ENCODE measurements around the gene PLEK.

PLEK gene

DNA sequence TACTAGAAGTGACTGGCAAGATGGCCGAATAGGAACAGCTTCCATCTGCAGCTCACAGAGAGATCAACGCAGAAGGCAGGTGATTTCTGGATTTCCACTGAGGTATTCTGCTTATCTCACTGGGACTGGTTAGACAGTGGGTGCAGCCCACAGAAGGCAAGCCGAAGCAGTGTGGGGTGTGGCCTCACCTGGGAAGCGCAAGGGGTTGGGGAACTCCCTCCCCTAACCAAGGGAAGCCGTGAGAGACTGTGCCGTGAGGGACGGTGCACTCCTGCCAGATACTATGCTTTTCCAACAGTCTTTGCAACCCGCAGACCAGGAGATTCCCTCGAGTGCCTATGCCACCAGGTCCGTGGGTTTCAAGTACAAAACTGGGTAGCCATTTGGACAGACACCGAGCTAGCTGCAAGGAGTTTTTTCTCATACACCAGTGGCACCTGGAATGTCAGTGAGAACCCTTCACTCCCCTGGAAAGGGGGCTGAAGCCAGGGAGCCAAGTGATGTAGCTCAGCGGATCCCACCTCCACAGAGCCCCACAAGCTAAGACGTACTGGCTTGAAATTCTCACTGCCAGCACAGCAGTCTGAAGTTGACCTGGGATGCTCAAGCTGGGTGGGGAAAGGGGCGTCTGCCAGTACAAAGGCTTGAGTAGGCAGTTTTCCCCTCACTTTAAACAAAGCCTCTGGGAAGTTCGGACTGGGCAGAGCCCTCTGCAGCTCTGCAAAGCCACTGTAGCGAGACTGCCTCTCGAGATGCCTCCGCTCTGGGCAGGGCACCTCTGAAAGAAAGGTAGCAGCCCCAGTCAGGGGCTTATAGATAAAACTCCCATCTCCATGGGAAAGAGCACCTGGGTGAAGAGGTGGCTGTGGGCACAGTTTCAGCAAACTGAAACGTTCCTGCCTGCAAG is 40.1 kb downstream of the PLEK start:
- Histone ChIP-seq H3K4me3 (ENCODE audit: low read length) (no peak overlapping the region), H3K4me1 (ENCODE audit: control insufficient read depth, insufficient read depth, low read length) (no peaks in the 10 kb centered on the region), H3K9me3 (ENCODE audit: control insufficient read depth, low read length) (peaks cover 7% of the 10 kb centered on the region), H3K27me3 (replicated peaks; ENCODE audit: control insufficient read depth, insufficient read depth, low read length) (peaks cover 14% of the 10 kb centered on the region), H3K36me3 (ENCODE audit: control insufficient read depth, insufficient read depth, low read length, severe bottlenecking) (no peaks in the 10 kb centered on the region), H3K9ac (ENCODE audit: low read length) (no peak overlapping the region)
- DNase-seq (ENCODE audit: low read depth): no peak

DNA sequence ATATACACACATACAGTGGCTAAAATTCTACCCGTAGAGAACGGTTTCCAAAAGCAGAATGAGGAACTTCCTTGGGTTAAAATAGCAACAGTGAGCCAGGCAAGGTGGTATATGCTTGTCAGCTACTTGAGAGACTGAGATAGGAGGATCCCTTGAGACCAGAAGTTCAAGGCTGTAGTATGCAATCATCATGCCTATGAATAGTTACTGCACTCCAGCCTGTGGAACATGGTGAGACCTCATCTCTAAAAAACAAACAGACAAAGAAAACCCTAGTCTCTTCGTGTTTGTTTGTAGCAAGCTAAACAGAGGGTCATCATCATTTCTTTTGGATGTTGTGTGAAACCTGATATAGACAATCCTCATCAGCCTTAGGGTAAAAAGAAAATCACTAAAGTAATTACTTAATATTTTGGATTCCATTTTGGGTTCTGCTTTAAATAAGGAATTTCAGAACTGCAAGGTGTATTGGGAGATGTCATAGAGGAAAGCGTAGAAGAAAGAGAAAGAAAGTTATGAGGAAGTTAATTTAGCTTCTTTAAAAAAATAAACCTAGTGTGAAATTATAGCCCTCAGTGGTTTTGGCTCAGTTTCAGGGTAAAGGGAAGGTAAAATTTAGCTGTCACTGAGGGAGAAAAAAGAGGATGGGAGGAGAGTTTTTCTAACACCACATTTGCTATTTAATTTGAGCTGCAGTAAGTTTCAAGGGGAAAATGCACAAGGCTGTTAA is 46.5 kb downstream of the PLEK start:
- Histone ChIP-seq H3K36me3 (ENCODE audit: control insufficient read depth, insufficient read depth, low read length, severe bottlenecking) (no peaks in the 10 kb centered on the region), H3K9ac (ENCODE audit: low read length) (no peak overlapping the region), H3K4me1 (ENCODE audit: control insufficient read depth, insufficient read depth, low read length) (peaks cover 16% of the 10 kb centered on the region), H3K27me3 (replicated peaks; ENCODE audit: control insufficient read depth, insufficient read depth, low read length) (no peaks in the 10 kb centered on the region), H3K4me3 (ENCODE audit: low read length) (no peak overlapping the region), H3K9me3 (ENCODE audit: control insufficient read depth, low read length) (peaks cover 4% of the 10 kb centered on the region)
- no peak for DNase-seq (ENCODE audit: low read depth)

DNA sequence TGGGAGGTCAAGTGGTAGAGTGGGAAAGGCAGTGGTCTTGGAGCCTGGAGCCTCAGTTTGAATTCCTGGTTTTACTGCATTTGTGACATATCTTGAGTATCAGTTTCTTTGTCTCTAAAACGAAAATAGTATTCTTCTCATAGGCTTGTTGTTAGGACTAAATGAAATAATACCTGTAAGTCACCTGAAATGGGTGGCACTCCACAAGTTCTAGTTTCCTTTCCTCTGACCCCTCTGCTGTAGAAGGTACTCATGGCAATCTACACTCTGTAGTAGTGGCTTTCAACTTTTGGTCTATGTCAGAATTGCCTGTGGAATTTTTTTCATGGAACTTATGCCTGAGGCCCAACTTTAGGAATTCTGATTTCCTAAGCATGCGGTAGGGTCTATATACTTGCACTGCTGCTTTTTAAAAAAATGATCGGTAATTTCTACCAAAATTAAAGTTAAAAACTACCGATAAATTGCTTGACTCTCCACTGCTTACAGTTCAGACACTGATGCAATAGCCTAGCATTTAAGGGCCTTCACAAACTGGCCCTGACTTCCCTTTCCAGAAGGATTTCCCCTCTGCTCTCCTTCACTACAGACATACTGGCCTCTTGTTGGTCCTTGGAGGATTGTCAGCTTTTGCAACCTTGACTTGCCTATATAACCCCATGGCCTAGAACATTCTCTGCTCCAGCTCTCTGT is 47.2 kb downstream of the PLEK start:
- Histone ChIP-seq H3K36me3 (ENCODE audit: control insufficient read depth, insufficient read depth, low read length, severe bottlenecking) (no peaks in the 10 kb centered on the region), H3K4me1 (ENCODE audit: control insufficient read depth, insufficient read depth, low read length) (peaks cover 16% of the 10 kb centered on the region), H3K9ac (ENCODE audit: low read length) (no peak overlapping the region), H3K27me3 (replicated peaks; ENCODE audit: control insufficient read depth, insufficient read depth, low read length) (no peaks in the 10 kb centered on the region), H3K4me3 (ENCODE audit: low read length) (no peak overlapping the region), H3K9me3 (ENCODE audit: control insufficient read depth, low read length) (peaks cover 4% of the 10 kb centered on the region)
- no peak for DNase-seq (ENCODE audit: low read depth)

DNA sequence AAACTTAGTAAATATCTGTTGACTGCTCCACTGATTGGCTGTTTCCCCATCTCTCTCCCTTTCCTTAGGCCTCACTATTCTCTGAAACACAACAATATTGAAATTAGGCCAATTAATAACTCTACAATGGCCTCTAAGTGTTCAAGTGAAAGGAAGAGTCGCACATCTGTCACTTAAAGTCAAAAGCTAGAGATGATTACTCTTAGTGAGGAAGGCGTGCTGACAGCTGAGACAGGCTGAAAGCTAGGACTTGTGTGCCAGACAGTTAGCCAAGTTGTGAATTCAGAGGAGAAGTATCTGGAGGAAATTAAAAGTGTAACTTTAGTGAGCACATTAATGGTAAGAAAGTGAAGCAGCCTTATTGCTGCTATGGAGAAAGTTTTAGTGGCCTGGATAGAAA is 48.4 kb downstream of the PLEK start:
- Histone ChIP-seq H3K36me3 (ENCODE audit: control insufficient read depth, insufficient read depth, low read length, severe bottlenecking) (no peaks in the 10 kb centered on the region), H3K4me3 (ENCODE audit: low read length) (no peak overlapping the region), H3K4me1 (ENCODE audit: control insufficient read depth, insufficient read depth, low read length) (peaks cover 16% of the 10 kb centered on the region), H3K27me3 (replicated peaks; ENCODE audit: control insufficient read depth, insufficient read depth, low read length) (no peaks in the 10 kb centered on the region), H3K9ac (ENCODE audit: low read length) (no peak overlapping the region), H3K9me3 (ENCODE audit: control insufficient read depth, low read length) (no peaks in the 10 kb centered on the region)
- no peak for DNase-seq (ENCODE audit: low read depth)

DNA sequence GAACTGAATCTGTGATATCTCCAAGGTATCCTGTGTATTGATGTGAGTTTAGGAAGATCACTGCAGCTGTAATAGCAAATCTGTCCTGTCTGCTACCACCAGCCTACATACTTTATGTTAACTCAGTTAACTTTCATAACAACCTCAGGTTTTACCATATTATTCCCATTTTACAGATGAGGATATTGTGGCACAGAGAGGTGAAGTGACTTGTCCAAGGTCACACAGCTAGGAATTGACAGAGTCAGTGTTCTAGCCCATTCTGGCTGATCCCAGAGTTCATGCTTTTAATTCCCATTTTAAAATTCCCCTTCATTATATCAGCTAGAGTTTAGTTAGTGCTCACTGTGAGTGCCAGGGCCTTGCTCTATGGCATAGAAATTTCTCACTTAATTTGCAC is 49.4 kb downstream of the PLEK start:
- no peak for DNase-seq (ENCODE audit: low read depth)

DNA sequence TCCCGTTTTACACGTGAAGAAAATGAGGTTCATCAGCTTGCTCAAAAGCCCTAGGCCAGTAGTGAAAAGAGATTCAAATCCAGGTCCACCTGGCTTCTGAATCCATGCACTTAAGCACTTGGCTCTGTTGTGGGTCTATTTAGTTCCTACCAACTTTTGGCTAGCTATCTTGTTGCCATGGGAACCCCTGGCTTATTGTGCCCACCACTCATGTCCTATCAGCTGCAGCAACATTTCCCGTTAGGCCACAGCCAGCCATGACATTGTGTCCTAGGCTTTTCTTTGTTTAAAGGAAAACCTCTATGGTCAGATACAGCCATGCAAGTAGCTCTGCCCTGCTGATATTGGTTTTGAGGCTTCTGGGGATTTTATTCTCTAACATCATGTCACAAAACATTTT is 49.8 kb downstream of the PLEK start:
- no peak for DNase-seq (ENCODE audit: low read depth)
- H3K9me3 ChIP-seq (ENCODE audit: control insufficient read depth, low read length): no peaks in the 10 kb centered on the region
- peaks cover 2% of the 10 kb centered on the region for H3K27me3 ChIP-seq (replicated peaks; ENCODE audit: control insufficient read depth, insufficient read depth, low read length)
- no peak overlapping the region for H3K4me3 ChIP-seq (ENCODE audit: low read length)
- H3K4me1 ChIP-seq (ENCODE audit: control insufficient read depth, insufficient read depth, low read length): peaks cover 16% of the 10 kb centered on the region
- H3K36me3 ChIP-seq (ENCODE audit: control insufficient read depth, insufficient read depth, low read length, severe bottlenecking): no peaks in the 10 kb centered on the region
- no peak overlapping the region for H3K9ac ChIP-seq (ENCODE audit: low read length)

More for the DNA sequence above, 49.4 kb downstream of the PLEK start:
- Histone ChIP-seq H3K4me3 (ENCODE audit: low read length) (no peak overlapping the region), H3K9ac (ENCODE audit: low read length) (no peak overlapping the region), H3K27me3 (replicated peaks; ENCODE audit: control insufficient read depth, insufficient read depth, low read length) (no peaks in the 10 kb centered on the region), H3K36me3 (ENCODE audit: control insufficient read depth, insufficient read depth, low read length, severe bottlenecking) (no peaks in the 10 kb centered on the region), H3K4me1 (ENCODE audit: control insufficient read depth, insufficient read depth, low read length) (peaks cover 16% of the 10 kb centered on the region), H3K9me3 (ENCODE audit: control insufficient read depth, low read length) (no peaks in the 10 kb centered on the region)

DNA sequence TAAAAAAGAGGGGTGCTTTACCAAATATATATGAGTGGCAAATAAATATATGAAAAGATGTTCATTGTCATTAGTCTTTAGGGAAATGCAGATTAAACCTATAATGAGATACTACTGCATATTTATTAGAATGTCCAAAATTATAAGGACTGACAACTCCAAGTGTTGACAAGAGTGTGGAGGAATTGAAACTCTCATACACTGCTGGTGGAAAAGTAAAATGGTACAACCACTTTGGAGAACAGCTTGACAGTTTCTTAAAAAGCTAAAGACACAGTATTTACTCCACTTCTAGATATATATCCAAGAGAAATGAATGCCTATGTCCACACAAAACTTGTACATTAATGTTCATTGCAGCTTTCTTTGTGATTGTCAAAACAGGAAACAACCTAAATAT is 50.4 kb downstream of the PLEK start:
- no peak for DNase-seq (ENCODE audit: low read depth)
- Histone ChIP-seq H3K27me3 (replicated peaks; ENCODE audit: control insufficient read depth, insufficient read depth, low read length) (peaks cover 4% of the 10 kb centered on the region), H3K4me3 (ENCODE audit: low read length) (no peak overlapping the region), H3K9me3 (ENCODE audit: control insufficient read depth, low read length) (no peaks in the 10 kb centered on the region), H3K4me1 (ENCODE audit: control insufficient read depth, insufficient read depth, low read length) (peaks cover 16% of the 10 kb centered on the region), H3K9ac (ENCODE audit: low read length) (no peak overlapping the region), H3K36me3 (ENCODE audit: control insufficient read depth, insufficient read depth, low read length, severe bottlenecking) (no peaks in the 10 kb centered on the region)

DNA sequence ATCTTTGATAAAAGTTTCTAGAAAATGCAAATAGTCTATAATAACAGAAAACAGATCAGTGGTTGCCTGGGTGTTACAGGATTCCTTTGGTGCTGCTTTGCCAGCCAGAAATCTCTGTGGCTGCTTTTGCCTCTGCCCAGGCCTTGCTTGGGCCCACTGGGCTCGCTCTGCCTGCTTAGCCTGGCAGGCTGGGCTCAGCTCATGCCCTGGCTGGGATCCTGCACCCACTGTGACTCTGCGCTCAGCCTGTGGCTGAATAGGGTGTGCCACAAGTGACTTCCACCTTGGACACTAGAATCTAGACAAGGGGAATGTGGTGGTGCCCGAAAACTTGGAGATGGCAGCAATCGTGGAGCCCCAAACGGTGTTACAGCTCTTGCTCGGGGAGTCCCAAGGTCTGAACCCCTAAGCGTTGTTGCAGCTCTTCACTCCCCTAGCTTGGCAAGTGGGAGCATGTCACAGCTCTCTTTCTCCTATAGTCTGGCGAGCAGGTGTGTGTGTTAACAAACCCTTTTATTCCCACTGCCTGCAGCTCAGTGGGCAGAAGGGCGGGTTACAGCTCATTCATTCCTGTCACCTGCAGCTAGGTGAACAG is 51.1 kb downstream of the PLEK start:
- no peaks in the 10 kb centered on the region for H3K36me3 ChIP-seq (ENCODE audit: control insufficient read depth, insufficient read depth, low read length, severe bottlenecking)
- DNase-seq (ENCODE audit: low read depth): no peak
- no peak overlapping the region for H3K9ac ChIP-seq (ENCODE audit: low read length)
- H3K4me3 ChIP-seq (ENCODE audit: low read length): no peak overlapping the region
- H3K27me3 ChIP-seq (replicated peaks; ENCODE audit: control insufficient read depth, insufficient read depth, low read length): peaks cover 7% of the 10 kb centered on the region
- H3K9me3 ChIP-seq (ENCODE audit: control insufficient read depth, low read length): no peaks in the 10 kb centered on the region
- H3K4me1 ChIP-seq (ENCODE audit: control insufficient read depth, insufficient read depth, low read length): peaks cover 16% of the 10 kb centered on the region

DNA sequence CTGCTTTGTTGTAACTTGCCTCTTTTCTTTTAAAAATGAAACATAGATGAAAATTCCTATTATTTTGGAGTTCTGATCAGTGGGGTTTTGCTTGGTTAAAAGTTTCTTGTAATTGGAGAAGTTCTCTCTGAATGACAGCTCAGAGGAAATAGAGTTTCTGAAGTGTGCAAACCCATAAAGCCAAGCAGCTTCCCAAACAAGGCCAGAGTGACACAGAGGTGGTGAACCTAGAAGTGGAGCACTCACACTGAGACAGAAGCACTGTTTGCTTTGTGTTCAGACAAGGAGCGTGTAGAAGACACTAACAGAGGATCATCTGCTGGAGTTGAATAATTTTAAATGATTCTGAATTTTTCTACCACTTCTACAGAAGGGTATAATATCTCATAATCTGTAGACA is 52.8 kb downstream of the PLEK start:
- no peak overlapping the region for H3K4me3 ChIP-seq (ENCODE audit: low read length)
- H3K4me1 ChIP-seq (ENCODE audit: control insufficient read depth, insufficient read depth, low read length): peaks cover under 1% of the 10 kb centered on the region
- no peak for DNase-seq (ENCODE audit: low read depth)
- H3K9ac ChIP-seq (ENCODE audit: low read length): no peak overlapping the region
- H3K9me3 ChIP-seq (ENCODE audit: control insufficient read depth, low read length): no peaks in the 10 kb centered on the region
- no peaks in the 10 kb centered on the region for H3K36me3 ChIP-seq (ENCODE audit: control insufficient read depth, insufficient read depth, low read length, severe bottlenecking)
- peaks cover 15% of the 10 kb centered on the region for H3K27me3 ChIP-seq (replicated peaks; ENCODE audit: control insufficient read depth, insufficient read depth, low read length)

DNA sequence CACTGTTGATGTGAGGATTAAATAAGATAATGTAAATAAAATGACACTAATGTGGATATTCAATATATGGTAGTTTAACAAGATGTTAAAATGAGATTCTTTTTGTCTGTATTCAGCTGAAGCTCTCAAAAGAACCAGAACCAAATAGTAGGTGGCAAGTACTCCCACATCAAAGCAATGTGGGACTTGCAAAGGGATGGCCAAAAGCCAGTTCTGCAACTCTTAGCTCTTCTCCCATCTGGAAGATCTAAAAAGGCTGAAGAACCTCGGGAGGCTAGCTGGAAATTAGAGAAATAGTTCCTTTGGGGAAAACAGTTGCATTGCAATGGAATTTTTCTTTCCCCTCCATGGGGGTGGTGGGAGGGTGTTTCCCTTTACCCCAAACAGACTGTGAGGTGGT is 53.3 kb downstream of the PLEK start:
- Histone ChIP-seq H3K9me3 (ENCODE audit: control insufficient read depth, low read length) (no peaks in the 10 kb centered on the region), H3K36me3 (ENCODE audit: control insufficient read depth, insufficient read depth, low read length, severe bottlenecking) (no peaks in the 10 kb centered on the region), H3K4me3 (ENCODE audit: low read length) (no peak overlapping the region), H3K4me1 (ENCODE audit: control insufficient read depth, insufficient read depth, low read length) (no peaks in the 10 kb centered on the region), H3K9ac (ENCODE audit: low read length) (no peak overlapping the region), H3K27me3 (replicated peaks; ENCODE audit: control insufficient read depth, insufficient read depth, low read length) (peaks cover 16% of the 10 kb centered on the region)
- DNase-seq (ENCODE audit: low read depth): no peak

DNA sequence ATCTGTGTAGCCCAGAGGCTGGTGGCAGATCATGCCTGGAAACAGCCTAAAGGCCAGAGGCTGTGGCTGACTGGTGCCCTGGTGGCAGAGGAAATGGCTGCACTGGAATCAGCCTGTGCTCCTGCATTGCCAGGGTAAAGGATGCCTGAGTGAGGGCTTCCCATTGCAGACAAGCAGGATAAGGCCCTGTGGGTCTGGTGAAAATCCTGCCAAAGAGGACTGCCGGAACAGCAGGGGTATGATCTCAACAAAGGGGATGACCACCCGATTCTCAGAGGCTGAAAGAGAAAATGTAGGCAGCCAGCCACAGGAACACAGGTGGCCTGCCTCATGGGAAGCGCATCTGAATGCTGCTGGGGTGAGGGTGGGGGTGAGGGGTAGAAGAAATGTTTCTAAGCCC is 53.8 kb downstream of the PLEK start:
- Histone ChIP-seq H3K9me3 (ENCODE audit: control insufficient read depth, low read length) (no peaks in the 10 kb centered on the region), H3K4me1 (ENCODE audit: control insufficient read depth, insufficient read depth, low read length) (no peaks in the 10 kb centered on the region), H3K27me3 (replicated peaks; ENCODE audit: control insufficient read depth, insufficient read depth, low read length) (peaks cover 19% of the 10 kb centered on the region), H3K9ac (ENCODE audit: low read length) (no peak overlapping the region), H3K36me3 (ENCODE audit: control insufficient read depth, insufficient read depth, low read length, severe bottlenecking) (no peaks in the 10 kb centered on the region), H3K4me3 (ENCODE audit: low read length) (no peak overlapping the region)
- DNase-seq (ENCODE audit: low read depth): no peak

Measured in adipocyte (in vitro differentiated cells).